ENCODE measurements around the gene HTRA1.

Gene HTRA1

GRCh38 chr10:122544493-122544892, 83.1 kb downstream of the HTRA1 start:
- no peak for DNase-seq (ENCODE audit: low spot score)

GRCh38 chr10:122546242-122546641, 84.9 kb downstream of the HTRA1 start:
- no peak for DNase-seq (ENCODE audit: low spot score)
- TF ChIP-seq CTCF (IDR thresholded peaks at IDR 0.05; ENCODE audit: extremely low read depth, missing control alignments), result no peak

More at GRCh38 chr10:122544493-122544892, 83.1 kb downstream of the HTRA1 start:
- TF ChIP-seq CTCF (IDR thresholded peaks at IDR 0.05; ENCODE audit: extremely low read depth, missing control alignments), result no peak

GRCh38 chr10:122548407-122549085, 87.2 kb downstream of the HTRA1 start:
- no peak for DNase-seq (ENCODE audit: low spot score)
- TF ChIP-seq CTCF (IDR thresholded peaks at IDR 0.05; ENCODE audit: extremely low read depth, missing control alignments), result no peak

GRCh38 chr10:122549636-122550035, 88.3 kb downstream of the HTRA1 start:
- DNase-seq (ENCODE audit: low spot score), result no peak
- TF ChIP-seq CTCF (IDR thresholded peaks at IDR 0.05; ENCODE audit: extremely low read depth, missing control alignments), result no peak

- no peak for DNase-seq (ENCODE audit: low spot score)
- no peak for TF ChIP-seq CTCF (IDR thresholded peaks at IDR 0.05; ENCODE audit: extremely low read depth, missing control alignments)
Observed at GRCh38 chr10:122550427-122550826, 89.1 kb downstream of the HTRA1 start.

GRCh38 chr10:122550983-122551382, 89.6 kb downstream of the HTRA1 start:
- TF ChIP-seq CTCF (IDR thresholded peaks at IDR 0.05; ENCODE audit: extremely low read depth, missing control alignments), result no peak
- no peak for DNase-seq (ENCODE audit: low spot score)

- TF ChIP-seq CTCF (IDR thresholded peaks at IDR 0.05; ENCODE audit: extremely low read depth, missing control alignments), result no peak
- DNase-seq (ENCODE audit: low spot score), result no peak
Observed at GRCh38 chr10:122551450-122551849, 90.1 kb downstream of the HTRA1 start.
